BE2C (cell line): Measurements from ENCODE around the gene TELO2.
A peak's percentile ranks its signal among the peaks of the same experiment; 100 is the strongest.

ENCODE experiments used
- DNase-seq: peaks from one replicate; pipeline ENCODE4 v3.0.0-alpha.2; 2020
- H3K27me3 ChIP-seq: fragments of 250-450 bp; sonication (Bioruptor Pico); 2 replicates; pipeline ENCODE4 v1.5.1; 2020; ENCODE audit warnings: mild to moderate bottlenecking
- H3K36me3 ChIP-seq: fragments of 250-450 bp; sonication (Bioruptor Pico); 2 replicates; pipeline ENCODE4 v1.5.1; 2020; ENCODE audit warnings: mild to moderate bottlenecking
- H3K4me1 ChIP-seq: fragments of 250-450 bp; sonication (Bioruptor Pico); 2 replicates; pipeline ENCODE4 v1.5.1; 2020
- H3K4me3 ChIP-seq: 2 replicates; pipeline ENCODE4 v1.5.1; 2011; ENCODE audit warnings: low read depth, low read length
- H3K9me3 ChIP-seq: fragments of 250-450 bp; sonication (Bioruptor Pico); 2 replicates; pipeline ENCODE4 v1.5.1; 2020
- TF ChIP-seq, protein P1 (sequence below): IDR thresholded peaks from 2 replicates; pipeline ENCODE4 v1.5.1; 2012; ENCODE audit warnings: mild to moderate bottlenecking, low read depth, low read length

Gene TELO2

GRCh38 chr16:1461146-1461545, 32.0 kb upstream of the TELO2 start:
- Histone ChIP-seq H3K36me3 (peaks cover 19% of the 10 kb centered on the region), H3K4me1 (no peaks in the 10 kb centered on the region), H3K27me3 (no peaks in the 10 kb centered on the region), H3K4me3 (no peak overlapping the region), H3K9me3 (no peaks in the 10 kb centered on the region)
- TF ChIP-seq, protein P1, sequence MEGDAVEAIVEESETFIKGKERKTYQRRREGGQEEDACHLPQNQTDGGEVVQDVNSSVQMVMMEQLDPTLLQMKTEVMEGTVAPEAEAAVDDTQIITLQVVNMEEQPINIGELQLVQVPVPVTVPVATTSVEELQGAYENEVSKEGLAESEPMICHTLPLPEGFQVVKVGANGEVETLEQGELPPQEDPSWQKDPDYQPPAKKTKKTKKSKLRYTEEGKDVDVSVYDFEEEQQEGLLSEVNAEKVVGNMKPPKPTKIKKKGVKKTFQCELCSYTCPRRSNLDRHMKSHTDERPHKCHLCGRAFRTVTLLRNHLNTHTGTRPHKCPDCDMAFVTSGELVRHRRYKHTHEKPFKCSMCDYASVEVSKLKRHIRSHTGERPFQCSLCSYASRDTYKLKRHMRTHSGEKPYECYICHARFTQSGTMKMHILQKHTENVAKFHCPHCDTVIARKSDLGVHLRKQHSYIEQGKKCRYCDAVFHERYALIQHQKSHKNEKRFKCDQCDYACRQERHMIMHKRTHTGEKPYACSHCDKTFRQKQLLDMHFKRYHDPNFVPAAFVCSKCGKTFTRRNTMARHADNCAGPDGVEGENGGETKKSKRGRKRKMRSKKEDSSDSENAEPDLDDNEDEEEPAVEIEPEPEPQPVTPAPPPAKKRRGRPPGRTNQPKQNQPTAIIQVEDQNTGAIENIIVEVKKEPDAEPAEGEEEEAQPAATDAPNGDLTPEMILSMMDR = no peak
- DNase-seq = peak; percentile 32

- Histone ChIP-seq H3K4me3 (no peak overlapping the region), H3K9me3 (no peaks in the 10 kb centered on the region), H3K36me3 (peaks cover 13% of the 10 kb centered on the region), H3K4me1 (no peaks in the 10 kb centered on the region), H3K27me3 (no peaks in the 10 kb centered on the region)
- no peak for DNase-seq
- TF ChIP-seq, protein P1 = no peak
Observed at GRCh38 chr16:1464196-1464893, 28.8 kb upstream of the TELO2 start.

GRCh38 chr16:1464894-1465566, 28.1 kb upstream of the TELO2 start:
- H3K9me3 ChIP-seq = no peaks in the 10 kb centered on the region
- TF ChIP-seq, protein P1 = no peak
- no peaks in the 10 kb centered on the region for H3K4me1 ChIP-seq
- no peak for DNase-seq
- no peaks in the 10 kb centered on the region for H3K27me3 ChIP-seq
- peaks cover 13% of the 10 kb centered on the region for H3K36me3 ChIP-seq
- H3K4me3 ChIP-seq = no peak overlapping the region

GRCh38 chr16:1465567-1465915, 27.6 kb upstream of the TELO2 start:
- Histone ChIP-seq H3K4me3 (no peak overlapping the region), H3K36me3 (peaks cover 8% of the 10 kb centered on the region), H3K9me3 (no peaks in the 10 kb centered on the region), H3K4me1 (no peaks in the 10 kb centered on the region), H3K27me3 (no peaks in the 10 kb centered on the region)
- no peak for DNase-seq
- TF ChIP-seq, protein P1 = no peak

- H3K4me1 ChIP-seq = no peaks in the 10 kb centered on the region
- no peaks in the 10 kb centered on the region for H3K27me3 ChIP-seq
- DNase-seq = no peak
- TF ChIP-seq, protein P1 = no peak
- H3K4me3 ChIP-seq = no peak overlapping the region
- peaks cover 2% of the 10 kb centered on the region for H3K36me3 ChIP-seq
- no peaks in the 10 kb centered on the region for H3K9me3 ChIP-seq
Observed at GRCh38 chr16:1466054-1466453, 27.1 kb upstream of the TELO2 start.

- no peaks in the 10 kb centered on the region for H3K27me3 ChIP-seq
- no peaks in the 10 kb centered on the region for H3K36me3 ChIP-seq
- H3K9me3 ChIP-seq = no peaks in the 10 kb centered on the region
- DNase-seq = no peak
- no peaks in the 10 kb centered on the region for H3K4me1 ChIP-seq
- H3K4me3 ChIP-seq = no peak overlapping the region
- TF ChIP-seq, protein P1 = no peak
Observed at GRCh38 chr16:1466968-1467521, 26.1 kb upstream of the TELO2 start.
